ENCODE measurements around the gene IL17RD.

- TF ChIP-seq CTCF (IDR thresholded peaks at IDR 0.05) (no peak), POLR2A (IDR thresholded peaks at IDR 0.05) (no peak)
Measured at GRCh38 chr3:57088503-57088902, 76.7 kb downstream of the IL17RD start.

Measured in heart left ventricle (tissue), 13 donors.